Activated CD4-positive, alpha-beta T cell treated with anti-CD3 and anti-CD28 coated beads, Interleukin-2, amount 50 U/mL, for 24 hours (primary cell): Measurements from ENCODE around the gene ZNF540.
"Not testable (repeated sequence)": the region's sequence is repeated elsewhere in the genome, so short reads cannot be mapped to it uniquely, and the experiment has no call there.

Experiments used
- DNase-seq, 2 donors: peaks; one replicate each; pipeline ENCODE4 v3.0.0-alpha.2; 2020; ENCODE audit warnings: low read depth in 1 of 2, low spot score in 1 of 2

Gene ZNF540

GRCh38 chr19:37594304-37594981 is at the start of gene ZNF540, which contains the start of gene ZNF571:
Gene ZNF540, plus strand, starts transcription at chr19:37594876. Its CDS starts 3,572 bp downstream, at chr19:37598448.
Gene ZNF571, minus strand, starts transcription at chr19:37594792. Its CDS starts 8,116 bp downstream, at chr19:37586676.
- DNase-seq = peak; percentile 80 to 92

GRCh38 chr19:37551129-37551993 is 43.3 kb upstream of the ZNF540 start:
- DNase-seq = peak in 1 of 2 donors; percentile 17

GRCh38 chr19:37563518-37563917 is 31.2 kb upstream of the ZNF540 start:
- DNase-seq = no peak

GRCh38 chr19:37564624-37565369 is 29.9 kb upstream of the ZNF540 start:
- no peak for DNase-seq

- DNase-seq = no peak
Observed at GRCh38 chr19:37565370-37565669, 29.4 kb upstream of the ZNF540 start.

GRCh38 chr19:37572203-37572602 is 22.5 kb upstream of the ZNF540 start:
- no peak for DNase-seq

- no peak for DNase-seq
Observed at GRCh38 chr19:37583340-37583739, 11.3 kb upstream of the ZNF540 start.

GRCh38 chr19:37593996-37594303 is 726 bp upstream of the ZNF540 start:
- no peak for DNase-seq

GRCh38 chr19:37594982-37595382 is 306 bp downstream of the ZNF540 start:
- peak in 1 of 2 donors; percentile 28 for DNase-seq

- DNase-seq = no peak
Observed at GRCh38 chr19:37635076-37636056, 40.7 kb downstream of the ZNF540 start.

- DNase-seq = no peak
Observed at GRCh38 chr19:37654118-37654517, 59.4 kb downstream of the ZNF540 start.

GRCh38 chr19:37654629-37655300 is 60.1 kb downstream of the ZNF540 start:
- peak; percentile 2 to 6 for DNase-seq

GRCh38 chr19:37655301-37655688 is 60.6 kb downstream of the ZNF540 start, which contains the start of gene ZFP30:
Gene ZFP30, minus strand, starts transcription at chr19:37655465. Its CDS starts 7,643 bp downstream, at chr19:37647822.
- peak; percentile 60 to 66 for DNase-seq

- peak; percentile 73 to 82 for DNase-seq
Observed at GRCh38 chr19:37655689-37656371, 61.2 kb downstream of the ZNF540 start.

GRCh38 chr19:37657157-37657556 is 62.5 kb downstream of the ZNF540 start:
- not testable (repeated sequence) for DNase-seq
